Thoracic aorta (tissue), 2 donors: ENCODE measurements around the gene NCOR1. TPM values are rescaled to one million over a fixed set of nuclear protein-coding genes. Genes with fewer than 3 reads are reported as not detected.
"Not testable (repeated sequence)": the region's sequence is repeated elsewhere in the genome, so short reads cannot be mapped to it uniquely, and the experiment has no call there.

Experiments used
- ATAC-seq: fragments of 150-250 bp; one replicate; pipeline ENCODE4 v1.8.0; 2017; ENCODE audit warnings: low read depth; ENCODE audit not compliant: insufficient number of reproducible peaks, low FRiP score
- DNase-seq: peaks from one replicate; pipeline ENCODE4 v3.0.0-alpha.2; 2020; ENCODE audit warnings: low spot score
- H3K27ac ChIP-seq, 2 donors: fragments of 200-600 bp; sonication (generic); 1 replicate in 1 of 2; 2 replicates in 1 of 2; pipeline ENCODE4 v1.5.1; 2016; ENCODE audit warnings: mild to moderate bottlenecking in 2 of 2, moderate library complexity in 2 of 2
- H3K27me3 ChIP-seq: fragments of 200-600 bp; sonication (generic); replicated peaks from 2 replicates; pipeline ENCODE4 v1.6.0; 2016; ENCODE audit warnings: mild to moderate bottlenecking; ENCODE audit not compliant: insufficient read depth
- H3K36me3 ChIP-seq: fragments of 200-600 bp; sonication (generic); one replicate; pipeline ENCODE4 v1.5.1; 2016
- H3K4me1 ChIP-seq, 2 donors: fragments of 200-600 bp; sonication (generic); 1 replicate in 1 of 2; 2 replicates in 1 of 2; pipeline versions ENCODE4 v1.5.1 to v1.6.0; 2016; ENCODE audit warnings: low read depth in 2 of 2, mild to moderate bottlenecking in 1 of 2; ENCODE audit not compliant: control insufficient read depth in 1 of 2
- H3K4me3 ChIP-seq: fragments of 200-600 bp; sonication (generic); 2 replicates; pipeline ENCODE4 v1.5.1; 2016; ENCODE audit warnings: mild to moderate bottlenecking
- H3K9me3 ChIP-seq: fragments of 200-600 bp; sonication (generic); 2 replicates; pipeline ENCODE4 v1.5.1; 2016
- total RNA-seq, 2 donors: library from RNA; depleted of rRNA; stranded (reverse); fragments of >200 nt; gene quantifications; one replicate each; pipeline versions ENCODE4 v1.1.0 to v1.2.3, GENCODE V29; 2016
- TF ChIP-seq, protein P1 (sequence below): fragments of 200-600 bp; sonication (generic); IDR thresholded peaks from one replicate; pipeline ENCODE4 v1.5.1; 2019; ENCODE audit warnings: antibody characterized with exemption

Gene NCOR1
- total RNA-seq, 2 donors from 2014 or later: 131 to 178 TPM

DNA sequence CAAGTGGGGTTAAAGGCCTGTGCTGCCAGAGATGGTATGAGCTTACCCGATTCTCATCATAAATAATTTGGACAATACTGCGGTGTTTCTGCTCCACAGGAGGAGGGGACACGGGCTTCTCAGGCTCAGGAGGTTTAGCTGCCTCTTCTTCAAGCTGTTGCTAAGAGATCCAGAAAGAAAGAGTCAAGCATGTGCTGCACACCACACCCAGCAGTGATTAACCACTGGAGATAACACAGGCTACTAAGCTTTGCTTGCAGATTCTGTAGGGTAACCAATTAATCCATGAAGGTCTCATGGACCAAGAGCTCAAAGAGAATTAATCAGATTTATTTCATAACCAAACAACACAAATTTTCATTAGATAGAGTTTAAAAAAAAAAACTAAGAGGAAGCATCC, 56.6 kb downstream of the NCOR1 start:
- no peak for ATAC-seq
- Histone ChIP-seq H3K4me1 (peaks cover 0 to 2% of the 10 kb centered on the region in 2 donors), H3K4me3 (no peak overlapping the region), H3K36me3 (peaks cover 3% of the 10 kb centered on the region), H3K27ac (no peak overlapping the region), H3K9me3 (no peaks in the 10 kb centered on the region), H3K27me3 (no peaks in the 10 kb centered on the region)
- TF ChIP-seq, protein P1, sequence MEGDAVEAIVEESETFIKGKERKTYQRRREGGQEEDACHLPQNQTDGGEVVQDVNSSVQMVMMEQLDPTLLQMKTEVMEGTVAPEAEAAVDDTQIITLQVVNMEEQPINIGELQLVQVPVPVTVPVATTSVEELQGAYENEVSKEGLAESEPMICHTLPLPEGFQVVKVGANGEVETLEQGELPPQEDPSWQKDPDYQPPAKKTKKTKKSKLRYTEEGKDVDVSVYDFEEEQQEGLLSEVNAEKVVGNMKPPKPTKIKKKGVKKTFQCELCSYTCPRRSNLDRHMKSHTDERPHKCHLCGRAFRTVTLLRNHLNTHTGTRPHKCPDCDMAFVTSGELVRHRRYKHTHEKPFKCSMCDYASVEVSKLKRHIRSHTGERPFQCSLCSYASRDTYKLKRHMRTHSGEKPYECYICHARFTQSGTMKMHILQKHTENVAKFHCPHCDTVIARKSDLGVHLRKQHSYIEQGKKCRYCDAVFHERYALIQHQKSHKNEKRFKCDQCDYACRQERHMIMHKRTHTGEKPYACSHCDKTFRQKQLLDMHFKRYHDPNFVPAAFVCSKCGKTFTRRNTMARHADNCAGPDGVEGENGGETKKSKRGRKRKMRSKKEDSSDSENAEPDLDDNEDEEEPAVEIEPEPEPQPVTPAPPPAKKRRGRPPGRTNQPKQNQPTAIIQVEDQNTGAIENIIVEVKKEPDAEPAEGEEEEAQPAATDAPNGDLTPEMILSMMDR: no peak
- DNase-seq: no peak

DNA sequence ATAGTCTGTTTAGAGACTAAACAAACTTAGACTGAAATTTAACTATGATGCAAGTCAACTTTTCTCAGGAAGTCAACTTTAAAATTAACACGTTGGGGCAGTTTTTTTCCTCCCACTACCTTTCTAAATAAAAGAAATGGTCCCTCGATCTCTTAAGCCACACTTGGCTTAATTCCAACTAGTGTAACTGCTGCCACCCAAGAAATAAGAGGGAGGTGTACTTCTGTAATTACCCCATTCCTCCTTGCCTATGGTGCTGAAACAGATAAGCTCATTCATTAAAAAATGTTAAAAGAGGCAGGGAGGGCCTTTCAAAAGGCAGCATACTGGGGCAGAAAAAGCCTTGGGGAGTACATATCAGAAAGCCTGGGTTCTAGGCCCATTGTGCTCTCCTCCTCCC, 59.8 kb downstream of the NCOR1 start:
- peaks cover 9% of the 10 kb centered on the region for H3K36me3 ChIP-seq
- no peaks in the 10 kb centered on the region for H3K9me3 ChIP-seq
- no peak overlapping the region for H3K4me3 ChIP-seq
- DNase-seq (no peak), ATAC-seq (no peak)
- no peaks in the 10 kb centered on the region for H3K4me1 ChIP-seq
- no peak overlapping the region for H3K27ac ChIP-seq
- no peaks in the 10 kb centered on the region for H3K27me3 ChIP-seq
- TF ChIP-seq, protein P1: no peak

- not testable (repeated sequence) for H3K9me3 ChIP-seq, DNase-seq, ATAC-seq, H3K27ac ChIP-seq, H3K4me3 ChIP-seq, H3K27me3 ChIP-seq, H3K4me1 ChIP-seq
- H3K36me3 ChIP-seq: peaks cover 10% of the 10 kb centered on the region
These were observed 63.0 kb downstream of the NCOR1 start for GRCh38 chr17:16152326-16152725.

GRCh38 chr17:16150251-16150856, 65.0 kb downstream of the NCOR1 start:
- ATAC-seq: no peak
- Histone ChIP-seq H3K4me1 (no peaks in the 10 kb centered on the region), H3K27ac (no peak overlapping the region), H3K36me3 (peaks cover 10% of the 10 kb centered on the region), H3K4me3 (no peak overlapping the region), H3K27me3 (no peaks in the 10 kb centered on the region), H3K9me3 (no peaks in the 10 kb centered on the region)
- DNase-seq: no peak
- TF ChIP-seq, protein P1: no peak

- Histone ChIP-seq H3K27ac (no peak overlapping the region), H3K9me3 (no peaks in the 10 kb centered on the region), H3K4me3 (no peak overlapping the region), H3K36me3 (peaks cover 13% of the 10 kb centered on the region), H3K27me3 (no peaks in the 10 kb centered on the region), H3K4me1 (no peaks in the 10 kb centered on the region)
- no peak for ATAC-seq
- TF ChIP-seq, protein P1: no peak
- DNase-seq: no peak
These were observed 66.7 kb downstream of the NCOR1 start for GRCh38 chr17:16148596-16148995.

DNA sequence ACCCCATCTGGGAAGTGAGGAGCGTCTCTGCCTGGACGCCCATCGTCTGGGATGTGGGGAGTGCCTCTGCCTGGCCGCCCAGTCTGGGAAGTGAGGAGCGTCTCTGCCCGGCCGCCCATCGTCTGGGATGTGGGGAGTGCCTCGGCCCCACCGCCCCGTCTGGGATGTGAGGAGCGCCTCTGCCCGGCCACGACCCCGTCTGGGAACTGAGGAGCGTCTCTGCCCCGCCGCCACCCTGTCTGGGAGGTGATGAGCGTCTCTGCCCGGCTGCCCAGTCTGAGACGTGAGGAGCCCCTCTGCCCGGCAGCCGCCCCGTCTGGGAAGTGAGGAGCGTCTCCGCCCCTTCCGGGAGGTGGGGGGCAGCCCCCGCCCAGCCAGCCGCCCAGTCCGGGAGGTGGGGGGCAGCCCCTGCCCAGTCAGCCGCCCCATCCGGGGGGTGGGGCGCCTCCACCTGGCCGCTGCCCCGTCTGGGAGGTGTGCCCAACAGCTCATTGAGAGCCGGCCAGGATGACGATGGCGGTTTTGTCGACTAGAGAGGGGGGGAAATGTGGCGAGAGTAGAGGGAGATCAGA, 69.9 kb downstream of the NCOR1 start:
- H3K4me3 ChIP-seq, H3K4me1 ChIP-seq, H3K9me3 ChIP-seq, H3K27ac ChIP-seq, H3K27me3 ChIP-seq, ATAC-seq, DNase-seq: not testable (repeated sequence)
- peaks cover 17% of the 10 kb centered on the region for H3K36me3 ChIP-seq
